HFFc6 (cell line): ENCODE data around the gene ANKRD55. TPM values are rescaled to one million over a fixed set of nuclear protein-coding genes. Genes with fewer than 3 reads are reported as not detected.

Experiments
- DNase-seq: peaks from one replicate; pipeline ENCODE4 v3.0.0-alpha.2; 2018
- H3K27ac Mint-ChIP-seq: 2 replicates; pipeline ENCODE4 v1.8.0; 2020; ENCODE audit warnings: mild to moderate bottlenecking, mixed read lengths
- H3K27me3 Mint-ChIP-seq: 2 replicates; pipeline ENCODE4 v1.8.0; 2021; ENCODE audit warnings: mild to moderate bottlenecking, moderate library complexity, mixed read lengths; ENCODE audit not compliant: insufficient read depth
- H3K36me3 Mint-ChIP-seq: 2 replicates; pipeline ENCODE4 v1.8.0; 2021; ENCODE audit warnings: low read depth, mixed read lengths
- H3K4me1 Mint-ChIP-seq: 2 replicates; pipeline ENCODE4 v1.8.0; 2020; ENCODE audit warnings: low read depth, mixed read lengths
- H3K4me3 Mint-ChIP-seq: 2 replicates; pipeline ENCODE4 v1.8.0; 2020; ENCODE audit warnings: mild to moderate bottlenecking, moderate library complexity, mixed read lengths
- H3K9me3 Mint-ChIP-seq: 2 replicates; pipeline ENCODE4 v1.8.0; 2020; ENCODE audit warnings: mild to moderate bottlenecking, mixed read lengths
- CTCF ChIP-seq: fragments of 200-600 bp; sonication (generic); IDR thresholded peaks from 2 replicates; pipeline ENCODE4 v1.5.0; 2021; ENCODE audit warnings: antibody characterized with exemption, mild to moderate bottlenecking
- total RNA-seq, 6 experiments: library from RNA; stranded (reverse); fragmentation: NEBNext Ultra II Directional; extraction: Animal tissue kit (Norgen Biotek cat#: 25700); gene quantifications; 2 replicates in 1 of 6; 3 replicates in 5 of 6; pipeline ENCODE4 v1.2.3, GENCODE V29; 2021

ANKRD55 gene
- total RNA-seq, 6 experiments from 2014 or later: not detected

- H3K27me3 Mint-ChIP-seq: peaks cover 3% of the 10 kb centered on the region; the same call in 1 of the 2 replicates
- H3K4me1 Mint-ChIP-seq: peaks cover 37% of the 10 kb centered on the region
- H3K36me3 Mint-ChIP-seq: no peaks in the 10 kb centered on the region
- DNase-seq: no peak
- no peaks in the 10 kb centered on the region for H3K9me3 Mint-ChIP-seq
- no peak for TF ChIP-seq CTCF
- H3K27ac Mint-ChIP-seq: no peak overlapping the region
- H3K4me3 Mint-ChIP-seq: no peak overlapping the region
These were observed 90.3 kb downstream of the ANKRD55 start for GRCh38 chr5:56142614-56143372.

GRCh38 chr5:56142233-56142613, 90.9 kb downstream of the ANKRD55 start:
- Mint-ChIP-seq H3K27ac (no peak overlapping the region), H3K9me3 (no peaks in the 10 kb centered on the region), H3K36me3 (no peaks in the 10 kb centered on the region), H3K27me3 (peaks cover 3% of the 10 kb centered on the region; the same call in 1 of the 2 replicates), H3K4me1 (peaks cover 37% of the 10 kb centered on the region), H3K4me3 (no peak overlapping the region)
- DNase-seq: no peak
- TF ChIP-seq CTCF: no peak

GRCh38 chr5:56140073-56140472, 93.1 kb downstream of the ANKRD55 start:
- peaks cover 28% of the 10 kb centered on the region for H3K4me1 Mint-ChIP-seq
- peaks cover 3% of the 10 kb centered on the region; the same call in 1 of the 2 replicates for H3K27me3 Mint-ChIP-seq
- H3K4me3 Mint-ChIP-seq: no peak overlapping the region
- no peaks in the 10 kb centered on the region for H3K9me3 Mint-ChIP-seq
- TF ChIP-seq CTCF: no peak
- no peak for DNase-seq
- no peaks in the 10 kb centered on the region for H3K36me3 Mint-ChIP-seq
- H3K27ac Mint-ChIP-seq: no peak overlapping the region

GRCh38 chr5:56130664-56131063, 102.5 kb downstream of the ANKRD55 start:
- no peak for DNase-seq
- H3K4me1 Mint-ChIP-seq: peaks cover 12% of the 10 kb centered on the region; the same call in 1 of the 2 replicates
- TF ChIP-seq CTCF: no peak
- H3K9me3 Mint-ChIP-seq: peaks cover 8% of the 10 kb centered on the region; the same call in 1 of the 2 replicates
- no peak overlapping the region for H3K27ac Mint-ChIP-seq
- peaks cover 7% of the 10 kb centered on the region for H3K36me3 Mint-ChIP-seq
- H3K4me3 Mint-ChIP-seq: no peak overlapping the region
- no peaks in the 10 kb centered on the region for H3K27me3 Mint-ChIP-seq

- Mint-ChIP-seq H3K4me3 (no peak overlapping the region), H3K36me3 (peaks cover 7% of the 10 kb centered on the region), H3K27ac (no peak overlapping the region), H3K9me3 (peaks cover 8% of the 10 kb centered on the region; the same call in 1 of the 2 replicates), H3K27me3 (no peaks in the 10 kb centered on the region), H3K4me1 (peaks cover 13% of the 10 kb centered on the region; the same call in 1 of the 2 replicates)
- no peak for DNase-seq
- TF ChIP-seq CTCF: no peak
These were observed 103.8 kb downstream of the ANKRD55 start for GRCh38 chr5:56129288-56129687.
